Karpas-422 (cell line): ENCODE measurements around the gene COPS6. TPM values are rescaled to one million over a fixed set of nuclear protein-coding genes. Genes with fewer than 3 reads are reported as not detected.

Experiments used
- DNase-seq: peaks from one replicate; pipeline ENCODE4 v3.0.0-alpha.2; 2015
- H2AFZ ChIP-seq: fragments of 200-600 bp; sonication (generic); 2 replicates; pipeline ENCODE4 v1.6.1; 2014; ENCODE audit warnings: antibody characterized with exemption, low read length, mixed read lengths
- H3K27ac ChIP-seq: fragments of 200-600 bp; sonication (generic); 2 replicates; pipeline ENCODE4 v1.5.1; 2014; ENCODE audit warnings: mild to moderate bottlenecking, low read length, moderate library complexity
- H3K27me3 ChIP-seq: fragments of 200-600 bp; sonication (generic); 2 replicates; pipeline ENCODE4 v1.6.1; 2014; ENCODE audit warnings: low read length, mixed read lengths
- H3K36me3 ChIP-seq: fragments of 200-600 bp; sonication (generic); 2 replicates; pipeline ENCODE4 v1.6.1; 2014; ENCODE audit warnings: low read length, mixed read lengths; ENCODE audit not compliant: insufficient read depth
- H3K4me1 ChIP-seq: fragments of 200-600 bp; sonication (generic); 2 replicates; pipeline ENCODE4 v1.6.1; 2014; ENCODE audit warnings: mild to moderate bottlenecking, low read length, mixed read lengths
- H3K4me2 ChIP-seq: fragments of 200-600 bp; sonication (generic); 2 replicates; pipeline ENCODE4 v1.6.1; 2014; ENCODE audit warnings: low read length, low read depth, mild to moderate bottlenecking; ENCODE audit not compliant: poor library complexity, severe bottlenecking
- H3K4me3 ChIP-seq: fragments of 200-600 bp; sonication (generic); 2 replicates; pipeline ENCODE4 v1.5.1; 2014; ENCODE audit warnings: mild to moderate bottlenecking, antibody characterized with exemption, low read length, mixed read lengths
- H3K79me2 ChIP-seq: fragments of 200-600 bp; sonication (generic); 2 replicates; pipeline ENCODE4 v1.6.1; 2014; ENCODE audit warnings: mild to moderate bottlenecking, low read length, mixed read lengths
- H3K9ac ChIP-seq: fragments of 200-600 bp; sonication (generic); 2 replicates; pipeline ENCODE4 v1.6.0; 2014; ENCODE audit warnings: low read length
- H3K9me2 ChIP-seq: fragments of 200-600 bp; sonication (generic), shearing (Covaris generic); replicated peaks from 2 replicates; pipeline ENCODE4 v1.6.0; 2014; ENCODE audit warnings: mild to moderate bottlenecking, low read length, moderate library complexity; ENCODE audit not compliant: insufficient read depth
- H3K9me3 ChIP-seq: fragments of 300-700, 200-600 bp; sonication (generic); 2 replicates; pipeline ENCODE4 v1.6.1; 2014; ENCODE audit warnings: low read length, mixed read lengths
- H4K20me1 ChIP-seq: fragments of 200-600 bp; sonication (generic); 2 replicates; pipeline ENCODE4 v1.6.1; 2014; ENCODE audit warnings: mild to moderate bottlenecking, antibody characterized with exemption, low read length, low read depth; ENCODE audit not compliant: insufficient read depth
- total RNA-seq: library from RNA; depleted of rRNA; stranded (reverse); fragments of >200 nt; shearing (Covaris generic); gene quantifications from 2 replicates; pipeline ENCODE4 v1.2.3, GENCODE V29; 2014; ENCODE audit warnings: low replicate concordance; rRNA removed

The COPS6 gene
- 52.7 and 61.1 TPM in 2 replicates for total RNA-seq

DNA sequence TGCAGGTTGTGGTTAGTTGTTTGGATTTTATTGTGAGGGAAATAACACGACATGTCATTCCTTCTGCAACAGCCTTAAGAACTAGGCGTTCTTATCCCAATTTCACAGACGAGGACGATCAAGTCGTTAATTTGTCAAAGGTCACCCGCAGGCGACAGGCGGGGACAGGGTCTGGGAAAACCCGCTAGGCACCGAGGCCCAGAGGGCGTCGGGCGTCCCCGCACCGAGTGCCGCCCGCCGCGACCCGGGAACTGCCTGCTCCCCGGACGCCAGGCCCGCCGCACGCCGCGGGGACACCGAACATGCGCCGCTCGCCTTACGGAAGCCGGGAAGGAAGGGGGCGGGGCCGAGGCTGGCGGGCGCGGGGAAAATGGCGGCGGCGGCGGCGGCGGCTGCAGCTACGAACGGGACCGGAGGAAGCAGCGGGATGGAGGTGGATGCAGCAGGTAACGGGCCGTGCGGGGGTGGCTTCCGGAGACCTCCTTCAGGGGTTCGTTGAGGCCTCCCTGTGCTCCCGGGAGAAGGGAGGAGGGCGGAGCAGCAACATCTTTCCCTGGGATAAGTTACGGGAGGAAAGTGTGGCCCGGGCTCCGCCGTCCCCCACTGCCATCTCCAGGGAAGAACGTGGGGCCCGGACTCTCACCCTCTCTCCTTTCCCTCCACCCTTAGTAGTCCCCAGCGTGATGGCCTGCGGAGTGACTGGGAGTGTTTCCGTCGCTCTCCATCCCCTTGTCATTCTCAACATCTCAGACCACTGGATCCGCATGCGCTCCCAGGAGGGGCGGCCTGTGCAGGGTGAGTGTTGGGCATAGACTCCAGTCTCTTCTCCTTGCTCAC, at the start of gene COPS6:
COPS6 (plus strand) TSS at position 349 of the 837 bp plus-strand sequence; CDS start at position 371, 22 bp downstream.
- DNase-seq, result peak; percentile 93
- no peaks in the 10 kb centered on the region for H4K20me1 ChIP-seq
- no peaks in the 10 kb centered on the region for H3K27me3 ChIP-seq
- H3K9me3 ChIP-seq, result no peaks in the 10 kb centered on the region
- peak within 1 kb of the TSS; percentile 96 for H3K4me3 ChIP-seq
- peak within 1 kb of the TSS; percentile 94 for H3K9ac ChIP-seq
- H3K9me2 ChIP-seq, result no peaks in the 10 kb centered on the region
- H3K4me1 ChIP-seq, result peaks cover 20% of the 10 kb centered on the region
- H3K27ac ChIP-seq, result peak within 1 kb of the TSS; percentile 55; the same call in 1 of the 2 replicates
- peak within 1 kb of the TSS; percentile 96 for H3K4me2 ChIP-seq
- peaks cover 9% of the 10 kb centered on the region; the same call in 1 of the 2 replicates for H3K36me3 ChIP-seq
- H3K79me2 ChIP-seq, result peaks cover 11% of the 10 kb centered on the region
- peak within 1 kb of the TSS; percentile 77 for H2AFZ ChIP-seq

DNA sequence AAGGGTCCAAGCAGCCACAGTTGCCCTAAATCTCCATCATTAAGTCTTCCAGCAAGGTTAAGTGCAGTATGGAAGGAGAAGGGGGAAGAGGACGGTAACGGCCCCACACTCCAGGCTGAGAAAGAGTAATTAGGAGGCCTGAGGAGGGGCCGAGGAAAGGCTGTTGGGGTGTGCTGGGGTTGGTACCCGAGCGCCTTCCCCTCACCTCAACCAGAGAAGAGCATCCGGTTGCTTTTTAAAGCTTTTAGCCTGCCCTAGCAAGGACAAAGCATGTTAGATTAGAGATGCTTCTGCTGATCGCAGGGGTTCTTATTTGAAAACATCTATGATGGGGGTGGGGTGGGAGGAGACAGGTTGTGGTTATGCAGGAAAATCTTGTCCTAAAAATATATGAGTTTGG, 48.2 kb upstream of the COPS6 start:
- no peak overlapping the region for H3K9ac ChIP-seq
- no peak overlapping the region for H3K4me2 ChIP-seq
- H3K79me2 ChIP-seq, result no peaks in the 10 kb centered on the region
- peaks cover 12% of the 10 kb centered on the region; the same call in 1 of the 2 replicates for H3K36me3 ChIP-seq
- H2AFZ ChIP-seq, result no peak overlapping the region
- H4K20me1 ChIP-seq, result no peaks in the 10 kb centered on the region
- no peaks in the 10 kb centered on the region for H3K9me3 ChIP-seq
- no peak overlapping the region for H3K27ac ChIP-seq
- H3K27me3 ChIP-seq, result no peaks in the 10 kb centered on the region
- no peak overlapping the region for H3K4me3 ChIP-seq
- no peak for DNase-seq
- no peaks in the 10 kb centered on the region for H3K4me1 ChIP-seq
- H3K9me2 ChIP-seq, result no peaks in the 10 kb centered on the region

DNA sequence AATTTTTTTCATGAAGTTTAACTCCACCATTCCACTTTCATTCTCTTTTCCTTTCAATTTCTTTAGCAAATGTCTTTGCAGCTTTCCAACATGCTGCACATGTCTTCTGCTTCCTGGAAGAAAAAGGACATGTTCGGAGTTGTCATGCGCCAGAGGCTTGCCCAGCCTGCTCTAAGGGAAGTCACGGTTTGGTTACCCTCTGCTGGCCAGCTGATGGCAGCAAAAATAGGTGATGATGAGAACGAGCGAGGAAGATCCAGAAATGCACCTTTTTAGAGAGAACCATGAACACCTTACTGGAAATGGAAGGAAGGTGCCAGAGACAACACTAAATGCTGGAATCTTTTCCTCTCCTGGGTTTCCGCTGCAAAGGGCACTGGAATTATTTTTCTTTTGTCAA, 44.1 kb upstream of the COPS6 start:
- H3K4me1 ChIP-seq, result peaks cover 7% of the 10 kb centered on the region
- no peak for DNase-seq
- H3K4me2 ChIP-seq, result no peak overlapping the region
- no peaks in the 10 kb centered on the region for H3K27me3 ChIP-seq
- H3K79me2 ChIP-seq, result peaks cover 1% of the 10 kb centered on the region
- H3K9me3 ChIP-seq, result no peaks in the 10 kb centered on the region
- H3K9ac ChIP-seq, result no peak overlapping the region
- H2AFZ ChIP-seq, result no peak overlapping the region
- no peaks in the 10 kb centered on the region for H3K9me2 ChIP-seq
- H3K27ac ChIP-seq, result no peak overlapping the region
- no peak overlapping the region for H3K4me3 ChIP-seq
- H3K36me3 ChIP-seq, result no peaks in the 10 kb centered on the region
- no peaks in the 10 kb centered on the region for H4K20me1 ChIP-seq

DNA sequence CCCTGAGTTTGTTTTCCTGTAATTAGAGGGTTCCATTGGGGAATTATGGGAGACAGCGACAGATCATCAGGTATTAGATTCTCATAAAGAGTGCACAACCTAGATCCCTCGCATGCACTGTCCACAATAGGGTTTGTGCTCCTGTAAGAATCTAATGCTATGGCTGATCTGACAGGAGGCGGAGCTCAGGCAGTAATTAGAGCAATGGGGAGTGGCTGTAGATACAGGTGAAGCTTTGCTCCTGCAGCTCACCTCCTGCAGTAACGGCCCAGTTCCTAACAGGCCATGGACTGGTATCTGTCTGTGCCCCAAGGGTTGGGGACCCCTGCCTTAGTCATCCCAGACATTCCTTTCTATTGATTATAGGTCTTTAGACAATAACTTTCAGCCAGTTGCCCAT, 40.1 kb upstream of the COPS6 start:
- Histone ChIP-seq H3K27ac (no peak overlapping the region), H3K36me3 (no peaks in the 10 kb centered on the region), H3K4me3 (peak overlapping the region; percentile 93; the same call in 1 of the 2 replicates), H3K9ac (no peak overlapping the region), H3K27me3 (no peaks in the 10 kb centered on the region), H3K9me3 (no peaks in the 10 kb centered on the region), H3K9me2 (no peaks in the 10 kb centered on the region), H3K4me2 (no peak overlapping the region), H3K4me1 (peaks cover 15% of the 10 kb centered on the region), H3K79me2 (peaks cover 22% of the 10 kb centered on the region), H4K20me1 (no peaks in the 10 kb centered on the region), H2AFZ (no peak overlapping the region)
- no peak for DNase-seq

DNA sequence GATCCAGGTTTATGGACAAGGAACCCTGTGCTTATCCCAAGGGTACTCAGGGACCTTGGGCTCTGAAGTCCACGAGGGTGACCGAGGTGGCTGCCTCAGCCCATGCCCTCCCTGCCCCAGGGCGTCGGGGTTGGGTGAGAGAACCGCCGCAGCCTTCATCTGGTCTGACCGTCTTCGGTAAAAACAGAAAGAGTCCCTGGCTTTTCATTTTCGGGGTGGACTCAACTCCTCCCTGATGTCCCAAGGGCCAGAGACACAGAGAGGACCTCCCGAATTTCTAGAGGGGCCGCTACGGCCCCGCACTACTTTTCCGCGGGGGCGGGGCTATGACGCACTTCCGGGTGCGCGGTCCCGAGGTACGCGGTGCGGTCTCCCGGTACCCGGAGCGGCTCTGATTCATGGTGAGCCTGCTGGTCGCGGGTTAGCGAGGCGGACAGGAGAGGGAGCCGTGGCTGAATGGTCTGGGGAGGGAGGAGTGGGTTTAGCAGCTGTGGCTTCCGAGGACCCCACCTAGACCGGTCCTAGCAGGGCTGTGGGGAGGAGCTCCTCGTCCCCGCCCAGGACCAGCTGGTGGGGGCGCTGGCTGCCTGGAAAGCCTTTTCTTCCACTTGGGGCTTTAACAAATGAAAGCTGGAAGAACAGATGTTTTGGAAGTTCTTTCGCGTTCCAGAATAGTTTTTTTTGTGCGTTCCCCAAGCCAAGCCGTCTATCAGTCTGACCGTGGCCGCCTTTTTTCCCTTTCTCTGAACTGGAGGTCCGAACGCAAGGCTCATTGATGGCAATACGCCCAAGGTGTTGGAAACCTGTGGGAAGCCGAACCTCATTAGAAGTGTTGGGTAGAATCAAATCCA, 39.1 kb upstream of the COPS6 start, which contains the start of gene ZSCAN21:
ZSCAN21 (plus strand) TSS at position 334 of the 851 bp plus-strand sequence. CDS start 7,233 bp downstream, outside the sequence.
- no peaks in the 10 kb centered on the region for H3K9me2 ChIP-seq
- no peaks in the 10 kb centered on the region for H3K27me3 ChIP-seq
- H3K36me3 ChIP-seq, result no peaks in the 10 kb centered on the region
- H3K9me3 ChIP-seq, result no peaks in the 10 kb centered on the region
- no peaks in the 10 kb centered on the region for H4K20me1 ChIP-seq
- H3K79me2 ChIP-seq, result peaks cover 26% of the 10 kb centered on the region
- no peak within 1 kb of the TSS for H3K27ac ChIP-seq
- DNase-seq, result peak; percentile 93
- H3K4me3 ChIP-seq, result peak within 1 kb of the TSS; percentile 93
- peak within 1 kb of the TSS; percentile 81 for H3K9ac ChIP-seq
- H3K4me2 ChIP-seq, result peak within 1 kb of the TSS; percentile 82
- peaks cover 15% of the 10 kb centered on the region for H3K4me1 ChIP-seq
- peak within 1 kb of the TSS; percentile 93 for H2AFZ ChIP-seq

DNA sequence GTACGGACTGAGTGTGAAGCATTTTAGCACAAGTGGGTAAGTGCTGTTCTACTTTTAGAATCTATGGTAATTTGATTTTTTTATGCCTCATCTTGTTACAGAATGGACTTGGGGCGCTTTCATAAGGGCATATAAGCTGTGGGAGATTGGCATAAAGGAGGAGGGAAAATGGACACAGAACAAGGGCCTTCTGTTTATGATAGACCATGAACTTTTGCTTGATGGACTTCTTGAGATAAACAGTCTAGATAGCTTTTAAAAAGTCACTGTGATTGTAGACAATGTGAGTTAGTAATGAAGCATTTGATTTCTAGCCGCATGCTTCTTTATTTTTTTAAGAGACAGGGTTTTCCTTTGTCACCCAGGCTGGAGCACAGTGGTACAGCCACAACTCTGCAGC, 37.2 kb upstream of the COPS6 start:
- Histone ChIP-seq H3K36me3 (no peaks in the 10 kb centered on the region), H3K27me3 (no peaks in the 10 kb centered on the region), H3K9ac (no peak overlapping the region), H3K4me3 (no peak overlapping the region), H3K9me3 (no peaks in the 10 kb centered on the region), H2AFZ (no peak overlapping the region), H3K27ac (no peak overlapping the region), H4K20me1 (no peaks in the 10 kb centered on the region), H3K9me2 (no peaks in the 10 kb centered on the region), H3K4me2 (no peak overlapping the region), H3K4me1 (peaks cover 15% of the 10 kb centered on the region), H3K79me2 (peaks cover 26% of the 10 kb centered on the region)
- DNase-seq, result no peak

DNA sequence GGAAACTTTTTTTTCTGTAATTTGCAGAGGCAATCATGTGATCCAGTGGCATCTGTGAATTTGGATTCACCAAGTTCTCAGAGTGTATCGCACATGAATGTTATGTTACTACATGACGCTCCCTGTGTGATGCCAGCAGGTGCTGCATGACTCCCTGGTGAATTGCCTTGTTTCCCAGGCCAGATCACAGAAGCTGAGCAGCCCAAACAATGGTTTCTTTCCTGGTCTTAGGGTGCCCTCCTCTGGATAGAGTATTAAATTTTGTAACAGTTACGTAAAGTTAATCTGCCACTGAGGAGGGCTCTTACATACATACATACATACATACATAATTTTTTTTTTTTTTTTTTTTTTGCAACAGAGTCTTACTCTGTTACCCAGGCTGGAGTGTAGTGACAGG, 35.6 kb upstream of the COPS6 start:
- Histone ChIP-seq H3K9me3 (no peaks in the 10 kb centered on the region), H3K9me2 (no peaks in the 10 kb centered on the region), H2AFZ (no peak overlapping the region), H3K4me2 (no peak overlapping the region), H3K9ac (no peak overlapping the region), H3K27ac (no peak overlapping the region), H3K36me3 (no peaks in the 10 kb centered on the region), H3K79me2 (peaks cover 26% of the 10 kb centered on the region), H3K27me3 (no peaks in the 10 kb centered on the region), H4K20me1 (no peaks in the 10 kb centered on the region), H3K4me1 (peaks cover 15% of the 10 kb centered on the region), H3K4me3 (no peak overlapping the region)
- peak; percentile 74 for DNase-seq

DNA sequence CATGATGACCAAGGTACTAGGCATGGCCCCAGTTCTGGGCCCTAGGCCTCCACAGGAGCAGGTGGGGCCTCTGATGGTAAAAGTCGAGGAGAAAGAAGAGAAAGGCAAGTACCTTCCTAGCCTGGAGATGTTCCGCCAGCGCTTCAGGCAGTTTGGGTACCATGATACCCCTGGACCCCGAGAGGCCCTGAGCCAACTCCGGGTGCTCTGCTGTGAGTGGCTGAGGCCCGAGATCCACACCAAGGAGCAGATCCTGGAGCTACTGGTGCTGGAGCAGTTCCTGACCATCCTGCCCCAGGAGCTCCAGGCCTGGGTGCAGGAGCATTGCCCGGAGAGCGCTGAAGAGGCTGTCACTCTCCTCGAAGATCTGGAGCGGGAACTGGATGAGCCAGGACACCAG, 31.8 kb upstream of the COPS6 start:
- Histone ChIP-seq H3K9me3 (no peaks in the 10 kb centered on the region), H3K9ac (no peak overlapping the region), H3K4me2 (no peak overlapping the region), H3K27ac (no peak overlapping the region), H3K4me1 (peaks cover 12% of the 10 kb centered on the region), H3K4me3 (no peak overlapping the region), H4K20me1 (no peaks in the 10 kb centered on the region), H3K36me3 (peaks cover 7% of the 10 kb centered on the region), H3K79me2 (peaks cover 8% of the 10 kb centered on the region), H3K27me3 (no peaks in the 10 kb centered on the region), H3K9me2 (no peaks in the 10 kb centered on the region), H2AFZ (no peak overlapping the region)
- no peak for DNase-seq
